ENCODE data around the gene IL17RD.

DNA sequence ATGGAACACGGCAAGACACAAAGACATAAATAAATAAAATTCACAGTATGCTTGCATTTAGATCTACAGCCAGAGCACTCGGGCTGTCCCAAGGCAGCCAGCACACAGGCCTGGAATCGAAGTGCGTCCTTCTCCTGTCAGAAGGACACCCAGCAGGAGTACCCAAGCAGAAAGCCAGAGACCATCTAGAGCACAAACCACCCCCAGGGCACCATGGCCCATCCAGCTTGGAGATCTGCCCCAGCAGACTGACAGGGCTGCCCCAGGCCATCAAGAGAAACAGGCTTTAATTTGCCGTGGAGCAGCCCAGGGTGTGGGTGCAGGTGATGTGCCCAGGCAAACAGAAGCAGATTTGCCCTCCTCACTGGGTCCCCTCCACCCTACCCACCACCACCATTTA lies 112.5 kb downstream of the IL17RD start:
- TF ChIP-seq EZH2 (IDR thresholded peaks at IDR 0.05; ENCODE audit: insufficient read depth, poor library complexity, severe bottlenecking) (no peak), EZH2phosphoT487 (IDR thresholded peaks at IDR 0.05; ENCODE audit: insufficient read depth, low read depth) (no peak)

Measured in GM23248 (cell line).